Epithelial cell of esophagus (primary cell): ENCODE data around the gene TLE6.

Source experiments
- DNase-seq: peaks from one replicate; pipeline ENCODE4 v3.0.0; 2010; ENCODE audit warnings: low read depth
- H3K4me3 ChIP-seq: 2 replicates; pipeline ENCODE4 v1.5.1; 2011; ENCODE audit warnings: mild to moderate bottlenecking, low read length, control low read depth
- CTCF ChIP-seq: IDR thresholded peaks from 2 replicates; pipeline ENCODE4 v1.5.1; 2011; ENCODE audit warnings: low read depth, mild to moderate bottlenecking, low read length, control low read depth, inconsistent platforms; ENCODE audit not compliant: insufficient read depth; ENCODE audit errors: missing control alignments

The TLE6 gene

GRCh38 chr19:2973229-2973628 is 4.1 kb upstream of the TLE6 start:
- H3K4me3 ChIP-seq, result no peak overlapping the region
- no peak for TF ChIP-seq CTCF
- DNase-seq, result no peak

- DNase-seq, result no peak
- no peak overlapping the region for H3K4me3 ChIP-seq
- TF ChIP-seq CTCF, result no peak
Measured at GRCh38 chr19:2974342-2975041, 2.9 kb upstream of the TLE6 start.

- DNase-seq, result no peak
- TF ChIP-seq CTCF, result no peak
- peak overlapping the region; percentile 52 for H3K4me3 ChIP-seq
Measured at GRCh38 chr19:2976609-2977000, 759 bp upstream of the TLE6 start.

- no peak for DNase-seq
- TF ChIP-seq CTCF, result no peak
- H3K4me3 ChIP-seq, result no peak overlapping the region
Measured at GRCh38 chr19:2977746-2978138, 378 bp downstream of the TLE6 start.

- no peak overlapping the region for H3K4me3 ChIP-seq
- TF ChIP-seq CTCF, result no peak
- DNase-seq, result no peak
Measured at GRCh38 chr19:2978166-2978767, 903 bp downstream of the TLE6 start.

- no peak overlapping the region for H3K4me3 ChIP-seq
- no peak for TF ChIP-seq CTCF
- no peak for DNase-seq
Measured at GRCh38 chr19:2978772-2979171, 1.4 kb downstream of the TLE6 start.

GRCh38 chr19:2981898-2982297 is 4.5 kb downstream of the TLE6 start:
- no peak for DNase-seq
- TF ChIP-seq CTCF, result no peak
- no peak overlapping the region for H3K4me3 ChIP-seq
